ENCODE data around the gene PCYT1A.
"Not testable (repeated sequence)": the region's sequence is repeated elsewhere in the genome, so short reads cannot be mapped to it uniquely, and the experiment has no call there.

The PCYT1A gene

DNA sequence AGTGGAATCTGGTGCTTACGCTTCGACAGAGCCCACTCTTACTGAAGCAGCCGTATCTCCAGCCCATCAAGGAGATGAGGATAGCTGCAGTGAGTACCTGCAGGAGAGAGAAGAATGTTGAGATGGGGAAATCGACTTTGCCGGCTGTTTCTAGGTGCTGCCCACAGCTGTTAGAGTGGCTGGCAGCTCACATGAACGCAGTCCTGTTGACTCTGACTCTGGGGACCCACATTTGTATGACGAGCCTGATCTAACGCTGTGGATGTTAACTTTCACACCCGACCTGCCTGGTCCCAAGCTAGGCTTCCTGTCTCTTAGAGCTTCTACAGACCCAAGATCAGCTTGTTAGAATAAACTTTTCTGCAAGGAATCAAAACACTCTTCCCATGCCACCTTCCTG is 39.4 kb upstream of the PCYT1A start:
- H3K4me3 ChIP-seq (replicated peaks; ENCODE audit: low read depth, low read length): no peak overlapping the region
- TF ChIP-seq, protein P1, sequence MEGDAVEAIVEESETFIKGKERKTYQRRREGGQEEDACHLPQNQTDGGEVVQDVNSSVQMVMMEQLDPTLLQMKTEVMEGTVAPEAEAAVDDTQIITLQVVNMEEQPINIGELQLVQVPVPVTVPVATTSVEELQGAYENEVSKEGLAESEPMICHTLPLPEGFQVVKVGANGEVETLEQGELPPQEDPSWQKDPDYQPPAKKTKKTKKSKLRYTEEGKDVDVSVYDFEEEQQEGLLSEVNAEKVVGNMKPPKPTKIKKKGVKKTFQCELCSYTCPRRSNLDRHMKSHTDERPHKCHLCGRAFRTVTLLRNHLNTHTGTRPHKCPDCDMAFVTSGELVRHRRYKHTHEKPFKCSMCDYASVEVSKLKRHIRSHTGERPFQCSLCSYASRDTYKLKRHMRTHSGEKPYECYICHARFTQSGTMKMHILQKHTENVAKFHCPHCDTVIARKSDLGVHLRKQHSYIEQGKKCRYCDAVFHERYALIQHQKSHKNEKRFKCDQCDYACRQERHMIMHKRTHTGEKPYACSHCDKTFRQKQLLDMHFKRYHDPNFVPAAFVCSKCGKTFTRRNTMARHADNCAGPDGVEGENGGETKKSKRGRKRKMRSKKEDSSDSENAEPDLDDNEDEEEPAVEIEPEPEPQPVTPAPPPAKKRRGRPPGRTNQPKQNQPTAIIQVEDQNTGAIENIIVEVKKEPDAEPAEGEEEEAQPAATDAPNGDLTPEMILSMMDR (IDR thresholded peaks at IDR 0.05; ENCODE audit: low read depth, low read length, missing control alignments): no peak
- DNase-seq (ENCODE audit: extremely low read depth, low read depth): no peak

GRCh38 chr3:196323691-196324090 is 36.2 kb upstream of the PCYT1A start:
- no peak overlapping the region for H3K4me3 ChIP-seq (replicated peaks; ENCODE audit: low read depth, low read length)
- no peak for DNase-seq (ENCODE audit: extremely low read depth, low read depth)
- TF ChIP-seq, protein P1 (IDR thresholded peaks at IDR 0.05; ENCODE audit: low read depth, low read length, missing control alignments): peak; percentile 37

GRCh38 chr3:196323016-196323415 is 35.5 kb upstream of the PCYT1A start:
- no peak overlapping the region for H3K4me3 ChIP-seq (replicated peaks; ENCODE audit: low read depth, low read length)
- TF ChIP-seq, protein P1 (IDR thresholded peaks at IDR 0.05; ENCODE audit: low read depth, low read length, missing control alignments): no peak
- no peak for DNase-seq (ENCODE audit: extremely low read depth, low read depth)

DNA sequence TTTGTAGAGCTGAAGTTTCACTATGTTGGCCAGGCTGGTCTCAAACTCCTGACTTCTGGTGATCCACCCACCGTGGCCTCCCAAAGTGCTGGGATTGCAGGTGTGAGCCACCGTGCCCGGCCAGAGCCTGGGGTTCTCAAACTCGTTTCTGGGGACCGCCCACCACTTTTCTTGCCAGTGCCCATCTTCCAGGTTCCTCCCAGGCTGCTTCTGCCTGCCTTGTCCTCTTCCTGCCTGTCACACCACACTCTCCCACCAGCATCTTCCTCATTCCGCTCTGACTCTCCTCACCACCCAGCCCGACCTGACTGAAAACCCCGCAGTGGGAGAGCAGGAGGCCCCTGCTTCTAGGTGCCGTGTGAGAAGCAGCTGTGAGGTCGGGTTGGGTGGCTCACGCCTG is 33.6 kb upstream of the PCYT1A start:
- H3K4me3 ChIP-seq (replicated peaks; ENCODE audit: low read depth, low read length): no peak overlapping the region
- DNase-seq (ENCODE audit: extremely low read depth, low read depth): no peak
- TF ChIP-seq, protein P1 (IDR thresholded peaks at IDR 0.05; ENCODE audit: low read depth, low read length, missing control alignments): no peak

DNA sequence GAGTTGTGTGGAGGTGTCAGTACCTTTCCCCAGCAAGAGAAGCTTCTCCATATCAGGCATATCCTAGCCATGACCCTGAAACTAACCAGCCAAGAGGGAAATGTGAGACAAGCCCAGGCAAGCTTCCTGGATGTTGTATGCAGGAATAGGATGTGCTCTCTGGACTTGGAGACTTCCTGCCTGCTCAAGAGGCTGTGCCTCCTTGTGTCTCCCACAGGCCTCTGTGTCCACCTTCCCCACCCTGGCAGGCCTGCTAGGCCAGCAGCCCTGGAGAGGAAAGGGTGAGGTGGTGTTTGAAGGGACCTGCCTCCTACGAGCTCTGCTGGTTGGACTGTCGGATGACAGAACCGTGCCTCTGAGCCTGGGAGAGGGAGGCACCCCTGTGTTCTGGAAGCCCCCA is 32.6 kb upstream of the PCYT1A start:
- TF ChIP-seq, protein P1 (IDR thresholded peaks at IDR 0.05; ENCODE audit: low read depth, low read length, missing control alignments): no peak
- no peak overlapping the region for H3K4me3 ChIP-seq (replicated peaks; ENCODE audit: low read depth, low read length)
- no peak for DNase-seq (ENCODE audit: extremely low read depth, low read depth)

DNA sequence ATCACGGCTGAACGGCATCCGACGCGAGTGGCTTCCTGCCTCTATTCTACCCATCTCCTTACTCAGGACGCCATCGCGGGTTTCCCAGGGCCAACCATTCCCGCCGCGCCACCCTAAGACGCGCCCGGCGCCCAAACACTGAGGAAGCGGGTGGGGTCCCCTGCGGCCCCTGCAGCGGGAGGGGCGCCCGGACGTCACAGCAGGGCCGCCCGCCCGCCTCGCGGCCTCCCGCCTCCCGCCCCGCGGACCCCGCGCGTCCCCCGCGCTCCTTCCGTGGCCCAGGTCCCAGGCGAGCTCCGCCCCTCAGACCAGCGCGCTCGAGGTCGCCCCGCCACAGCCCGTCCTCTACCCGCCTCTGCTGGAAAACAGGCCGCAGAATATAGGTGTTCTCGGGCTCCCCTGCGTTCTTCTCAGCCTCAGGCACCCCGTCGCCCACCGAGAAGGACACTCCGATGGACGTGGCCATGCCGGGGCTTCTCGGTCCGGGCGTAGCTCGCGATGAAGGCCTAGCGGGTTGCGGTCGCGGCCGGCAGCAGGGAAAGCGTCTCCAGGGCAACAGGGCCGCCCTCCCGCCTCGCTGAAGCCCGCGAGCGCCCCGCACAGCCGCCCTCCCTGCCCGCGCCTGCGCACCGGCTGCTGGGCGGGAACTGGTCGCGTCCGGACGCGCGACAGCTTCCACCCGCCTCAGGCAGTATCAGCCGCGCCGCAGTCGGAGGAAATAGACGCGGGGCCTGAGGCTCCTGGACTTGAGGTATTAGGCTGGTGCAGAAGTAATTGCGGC is 30.4 kb upstream of the PCYT1A start, which contains the start of gene DYNLT2B:
Gene DYNLT2B (minus strand): TSS at position 554 of the 781 bp plus-strand sequence. CDS start 88 bp downstream, at position 466.
- TF ChIP-seq, protein P1 (IDR thresholded peaks at IDR 0.05; ENCODE audit: low read depth, low read length, missing control alignments): no peak
- no peak for DNase-seq (ENCODE audit: extremely low read depth, low read depth)
- peak within 1 kb of the TSS; percentile 69 for H3K4me3 ChIP-seq (replicated peaks; ENCODE audit: low read depth, low read length)

DNA sequence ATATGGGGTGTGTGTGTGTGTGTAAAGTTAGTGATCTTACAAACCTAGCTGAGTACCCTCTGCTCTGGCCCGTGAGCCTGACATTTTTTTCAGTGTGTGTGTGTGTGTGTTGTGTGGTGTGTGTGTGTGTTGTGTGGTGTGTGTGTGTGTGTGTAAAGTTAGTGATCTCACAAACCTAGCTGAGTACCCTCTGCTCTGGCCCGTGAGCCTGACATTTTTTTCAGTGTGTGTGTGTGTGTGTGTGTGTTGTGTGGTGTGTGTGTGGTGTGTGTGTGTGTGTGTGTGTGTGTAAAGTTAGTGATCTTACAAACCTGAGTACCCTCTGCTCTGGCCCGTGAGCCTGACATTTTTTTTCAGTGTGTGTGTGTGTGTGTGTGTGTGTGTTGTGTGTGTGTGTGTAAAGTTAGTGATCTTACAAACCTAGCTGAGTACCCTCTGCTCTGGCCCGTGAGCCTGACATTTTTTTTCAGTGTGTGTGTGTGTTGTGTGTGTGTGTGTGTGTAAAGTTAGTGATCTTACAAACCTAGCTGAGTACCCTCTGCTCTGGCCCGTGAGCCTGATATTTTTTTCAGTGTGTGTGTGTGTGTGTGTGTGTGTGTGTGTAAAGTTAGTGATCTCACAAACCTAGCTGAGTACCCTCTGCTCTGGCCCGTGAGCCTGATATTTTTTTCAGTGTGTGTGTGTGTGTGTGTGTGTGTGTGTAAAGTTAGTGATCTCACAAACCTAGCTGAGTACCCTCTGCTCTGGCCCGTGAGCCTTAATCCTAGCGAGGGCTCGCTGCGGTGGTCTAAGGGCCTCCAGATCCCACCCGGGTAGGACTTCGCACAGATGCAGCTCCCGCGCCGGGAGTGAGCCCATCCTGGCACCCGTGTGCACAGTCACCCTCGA is 29.5 kb upstream of the PCYT1A start:
- DNase-seq (ENCODE audit: extremely low read depth, low read depth): not testable (repeated sequence)
- peak overlapping the region; percentile 69 for H3K4me3 ChIP-seq (replicated peaks; ENCODE audit: low read depth, low read length)

Measured in HFF-Myc (cell line).